ENCODE data around the gene IFIH1. TPM values are rescaled to one million over a fixed set of nuclear protein-coding genes. Genes with fewer than 3 reads are reported as not detected.

The IFIH1 gene
- total RNA-seq (2022; extraction: Qiagen RNA extraction; ENCODE audit: low read depth): 0.80 to 1.6 TPM (median 1.3 TPM) in 5 replicates

DNA sequence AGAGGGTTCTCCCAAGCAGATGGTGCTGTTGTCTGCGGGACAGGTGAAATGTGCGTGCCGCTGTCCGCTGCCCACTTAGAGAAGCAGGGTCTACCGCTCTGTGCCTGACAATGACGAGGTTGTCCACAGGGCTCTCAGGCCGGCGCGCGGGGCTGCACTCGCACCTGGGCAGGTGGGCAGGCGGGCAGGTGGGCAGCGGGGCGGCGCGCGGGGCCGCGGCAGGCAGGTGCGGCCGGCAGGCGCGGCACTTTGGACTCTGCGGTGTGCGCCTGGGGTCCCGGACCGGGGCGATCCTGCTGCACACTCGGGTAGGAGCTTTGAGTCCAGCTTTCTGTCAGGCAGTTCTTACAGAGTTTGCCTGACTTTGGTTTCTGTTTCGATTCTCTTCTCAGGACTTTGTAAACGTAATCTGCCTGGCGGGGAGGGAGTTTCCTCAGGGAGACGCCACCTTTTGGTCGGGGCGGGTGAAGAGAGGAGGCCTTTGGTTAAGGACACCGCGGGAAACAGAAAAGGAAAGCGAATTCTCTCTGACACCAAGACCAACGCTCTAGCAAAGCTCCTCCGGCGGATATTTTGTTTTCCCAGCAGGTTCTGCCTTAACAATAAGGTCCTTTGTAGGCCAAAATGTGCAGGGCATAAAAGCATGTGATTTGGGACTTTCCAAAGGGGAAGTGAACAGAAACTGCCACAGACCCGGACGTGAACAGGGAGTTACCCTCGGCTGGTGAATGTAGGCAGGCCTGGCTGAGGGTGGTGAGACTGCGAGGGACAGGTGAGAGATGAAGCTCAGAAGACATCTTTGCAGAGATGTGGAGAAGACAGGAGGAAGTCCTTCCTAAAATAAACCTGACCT, at the start of gene IFIH1:
IFIH1 (minus strand) TSS at position 357 of the 853 bp plus-strand sequence. CDS start 377 bp downstream, outside the sequence.

DNA sequence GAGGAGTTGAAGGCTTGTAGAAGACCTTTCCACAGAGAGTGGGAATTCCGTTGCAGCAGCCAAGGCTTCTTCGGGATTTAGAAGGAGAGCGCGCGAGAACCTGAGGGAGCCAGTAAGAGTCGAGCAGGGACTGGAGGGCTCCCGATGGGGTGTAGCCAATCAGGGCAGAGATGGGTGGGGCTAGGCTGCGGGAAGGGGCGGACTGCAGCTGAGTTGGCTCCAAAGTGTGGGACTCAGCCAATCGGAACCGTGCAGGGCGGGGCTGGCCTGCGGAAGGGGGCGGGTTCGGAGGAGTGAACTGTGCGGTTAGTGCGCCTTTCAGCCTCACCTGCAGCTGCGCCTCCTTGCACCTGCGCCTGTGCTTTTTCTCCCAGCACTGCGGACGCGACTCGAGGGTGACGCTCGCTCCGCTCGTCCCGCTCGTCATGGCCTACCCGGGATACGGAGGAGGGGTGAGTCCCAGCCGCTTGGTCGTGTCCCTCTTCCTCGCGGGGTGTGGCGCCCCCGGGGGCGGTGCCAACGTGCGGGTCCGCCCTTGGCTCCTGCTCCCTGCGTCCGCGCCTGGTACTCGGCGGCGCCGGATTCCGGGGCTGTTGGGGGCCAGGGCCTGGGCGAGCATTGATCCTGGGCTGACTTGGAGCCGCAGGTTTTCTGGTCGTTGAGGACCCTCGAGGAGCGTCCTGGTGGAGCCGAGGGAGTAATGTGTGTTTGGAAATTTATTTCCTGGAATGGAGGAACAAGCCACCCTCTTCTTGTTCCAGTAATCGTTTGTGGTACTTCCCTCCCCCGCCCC, 25.5 kb upstream of the IFIH1 start, which contains the start of gene GCA:
GCA (plus strand) TSS at position 309 of the 793 bp plus-strand sequence; CDS start at position 426, 117 bp downstream.

DNA sequence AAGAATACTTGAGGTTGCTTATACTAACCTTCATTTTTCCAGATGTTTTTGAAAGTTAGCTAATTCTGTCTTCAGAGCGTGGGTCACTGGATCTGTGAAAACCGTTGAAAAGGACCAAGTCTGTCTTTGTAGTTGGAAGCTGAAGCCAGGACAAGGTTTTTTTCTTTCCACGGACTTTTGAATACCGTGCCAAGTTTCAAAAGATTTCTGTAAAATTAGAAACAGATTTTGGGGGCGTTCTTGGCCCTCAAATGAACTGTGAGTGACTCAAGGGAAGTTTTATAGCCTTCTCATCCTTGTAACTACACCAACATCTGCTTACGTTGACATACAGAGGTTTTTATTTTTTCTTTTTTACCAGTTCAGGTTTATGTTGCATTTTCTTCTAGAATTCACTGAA, 75.2 kb downstream of the IFIH1 start, which contains the start of gene FAP:
FAP (minus strand) TSS at position 152 of the 400 bp plus-strand sequence; CDS start at position 34, 118 bp downstream.

Other genes with a start within 250 kb of the IFIH1 start
- 0.69 to 1.3 TPM (median 0.76 TPM) in 5 replicates for gene DPP4, start 244.5 kb downstream of the IFIH1 start, total RNA-seq (2022; extraction: Qiagen RNA extraction; ENCODE audit: low read depth)
- gene GCG, start 166.4 kb downstream of the IFIH1 start, total RNA-seq (2022; extraction: Qiagen RNA extraction; ENCODE audit: low read depth): not detected in 5 replicates
- 0.05 to 0.32 TPM in 2 of 5 replicates, not detected in the others for gene FAP, start 75.2 kb downstream of the IFIH1 start, total RNA-seq (2022; extraction: Qiagen RNA extraction; ENCODE audit: low read depth)
- gene GCA, start 25.4 kb upstream of the IFIH1 start, total RNA-seq (2022; extraction: Qiagen RNA extraction; ENCODE audit: low read depth): 5.2 to 7.2 TPM (median 6.4 TPM) in 5 replicates

Measured in A549 treated with GW870086 at 1 μM for 4 hours (cell line).